Adipocyte (in vitro differentiated cells): Measurements from ENCODE around the gene MTLN.
"Not testable (repeated sequence)": the region's sequence is repeated elsewhere in the genome, so short reads cannot be mapped to it uniquely, and the experiment has no call there.

ENCODE experiments used
- DNase-seq: peaks from one replicate; pipeline ENCODE4 v3.0.0-alpha.2; 2015; ENCODE audit warnings: low read depth
- H3K27me3 ChIP-seq: replicated peaks from 2 replicates; pipeline ENCODE4 v1.7.0; 2013; ENCODE audit warnings: mild to moderate bottlenecking, low read length, moderate library complexity; ENCODE audit not compliant: control insufficient read depth, insufficient read depth
- H3K36me3 ChIP-seq: 2 replicates; pipeline ENCODE4 v1.7.0; 2013; ENCODE audit warnings: low read length, mild to moderate bottlenecking, moderate library complexity; ENCODE audit not compliant: control insufficient read depth, insufficient read depth, severe bottlenecking
- H3K4me1 ChIP-seq: 2 replicates; pipeline ENCODE4 v1.7.0; 2013; ENCODE audit warnings: mild to moderate bottlenecking, low read length, moderate library complexity; ENCODE audit not compliant: control insufficient read depth, insufficient read depth
- H3K4me3 ChIP-seq: 2 replicates; pipeline ENCODE4 v1.7.0; 2013; ENCODE audit warnings: mild to moderate bottlenecking, low read length, moderate library complexity
- H3K9ac ChIP-seq: 2 replicates; pipeline ENCODE4 v1.7.0; 2013; ENCODE audit warnings: mild to moderate bottlenecking, low read length, moderate library complexity
- H3K9me3 ChIP-seq: 2 replicates; pipeline ENCODE4 v1.7.0; 2013; ENCODE audit warnings: mild to moderate bottlenecking, low read length, moderate library complexity; ENCODE audit not compliant: control insufficient read depth

MTLN gene, protein sequence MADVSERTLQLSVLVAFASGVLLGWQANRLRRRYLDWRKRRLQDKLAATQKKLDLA

DNA sequence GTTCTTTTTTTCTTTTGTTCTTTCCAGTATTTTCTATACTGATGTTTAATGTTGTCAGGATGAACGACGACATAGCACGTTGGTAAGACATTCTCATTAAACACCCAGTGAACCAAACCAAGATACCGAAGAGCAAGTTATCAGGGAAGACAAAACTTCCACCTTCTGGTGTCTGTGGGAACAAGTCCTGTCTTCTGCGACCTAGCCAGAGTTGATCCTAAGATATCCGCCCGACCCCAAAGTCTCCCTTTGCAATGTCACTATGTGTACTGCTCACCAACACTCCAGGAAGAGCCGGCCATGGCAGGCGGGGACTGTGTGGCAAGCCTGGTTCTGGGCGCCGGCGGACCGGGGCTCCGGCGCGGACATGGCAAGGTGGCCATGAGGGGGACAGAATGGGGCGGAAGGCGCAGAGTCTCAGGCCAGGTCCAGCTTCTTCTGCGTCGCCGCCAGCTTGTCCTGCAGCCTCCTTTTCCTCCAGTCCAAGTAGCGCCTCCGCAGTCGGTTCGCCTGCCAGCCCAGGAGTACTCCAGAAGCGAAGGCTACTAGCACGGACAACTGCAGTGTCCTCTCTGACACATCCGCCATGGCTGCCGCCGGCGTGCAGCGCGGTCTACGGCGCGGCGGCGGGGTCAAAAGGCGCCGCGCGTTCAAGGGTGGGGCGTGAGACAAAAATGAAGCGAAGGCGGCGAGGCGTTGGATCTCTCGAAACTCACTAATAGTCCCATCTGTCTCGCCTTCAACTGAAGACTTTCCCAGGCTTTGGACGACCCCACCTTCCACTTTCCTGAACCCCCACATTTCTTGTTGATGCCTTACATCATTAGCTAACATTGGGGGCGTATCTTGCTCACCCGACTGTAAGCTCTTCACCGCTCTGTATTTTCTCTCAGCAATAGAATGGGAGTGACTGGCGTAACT is at the start of gene MTLN:
Gene MTLN (minus strand): TSS at position 610 of the 921 bp plus-strand sequence. CDS start 22 bp downstream, at position 588.
- no peaks in the 10 kb centered on the region for H3K9me3 ChIP-seq
- DNase-seq = peak; percentile 84
- peak within 1 kb of the TSS; percentile 93 for H3K9ac ChIP-seq
- no peaks in the 10 kb centered on the region for H3K27me3 ChIP-seq
- peaks cover 11% of the 10 kb centered on the region for H3K36me3 ChIP-seq
- H3K4me3 ChIP-seq = peak within 1 kb of the TSS; percentile 93
- H3K4me1 ChIP-seq = peaks cover 18% of the 10 kb centered on the region

DNA sequence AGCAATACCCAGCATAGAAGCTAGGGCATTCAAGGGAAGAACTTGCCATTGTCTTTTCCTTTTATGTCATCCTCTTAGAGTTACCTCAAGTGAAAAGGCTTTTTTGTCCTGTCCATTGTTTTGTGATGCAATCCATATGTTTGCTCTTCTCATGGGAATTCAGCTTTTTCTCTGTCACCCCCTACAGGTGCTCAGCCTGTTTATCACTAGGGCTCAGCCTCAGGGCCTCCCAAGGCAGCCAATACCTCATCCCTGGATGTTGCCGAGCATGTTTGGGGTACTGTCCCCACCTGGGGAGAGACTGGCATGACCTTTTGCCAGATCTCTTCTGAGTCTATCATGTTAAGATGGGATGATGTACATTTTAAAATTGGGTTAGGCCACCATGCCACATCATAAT is 49.6 kb upstream of the MTLN start:
- H3K4me1 ChIP-seq, H3K36me3 ChIP-seq, H3K27me3 ChIP-seq, H3K9ac ChIP-seq, H3K9me3 ChIP-seq, H3K4me3 ChIP-seq, DNase-seq: not testable (repeated sequence)

DNA sequence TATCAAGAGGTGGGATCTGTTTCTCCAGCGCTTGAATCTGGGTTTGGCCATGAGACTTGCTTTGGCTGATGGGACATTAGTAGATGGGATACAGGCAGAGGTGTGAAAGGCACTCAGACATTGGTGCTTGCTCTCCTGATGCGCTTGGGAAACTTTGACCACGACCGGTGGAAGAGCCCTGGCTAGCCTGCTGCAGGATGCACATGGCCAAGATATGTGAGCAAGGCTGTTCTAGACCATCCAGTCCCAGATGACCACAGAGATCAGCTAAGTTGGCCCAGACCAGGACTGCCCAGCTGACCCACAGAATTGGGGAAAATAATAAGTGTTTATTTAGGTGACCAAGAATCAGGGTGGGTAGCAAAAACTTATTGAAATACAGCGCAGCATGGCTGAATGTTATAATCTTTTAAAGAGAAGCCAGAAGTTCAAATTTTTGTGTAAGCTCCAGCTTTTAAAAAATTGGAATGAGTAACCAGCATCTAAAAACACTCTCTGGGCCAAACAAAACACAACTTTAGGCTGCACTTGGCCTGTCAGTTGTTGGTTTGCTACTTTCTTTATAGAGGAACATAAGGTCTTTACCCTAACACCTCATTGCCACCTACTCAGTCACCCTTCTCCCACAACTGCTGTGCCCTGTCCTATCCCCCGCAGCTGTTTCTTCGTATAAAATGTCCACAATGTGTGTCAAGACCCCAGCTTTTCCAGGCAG is 35.9 kb upstream of the MTLN start:
- H3K9ac ChIP-seq, H3K4me3 ChIP-seq, H3K27me3 ChIP-seq, DNase-seq, H3K4me1 ChIP-seq, H3K36me3 ChIP-seq, H3K9me3 ChIP-seq: not testable (repeated sequence)

DNA sequence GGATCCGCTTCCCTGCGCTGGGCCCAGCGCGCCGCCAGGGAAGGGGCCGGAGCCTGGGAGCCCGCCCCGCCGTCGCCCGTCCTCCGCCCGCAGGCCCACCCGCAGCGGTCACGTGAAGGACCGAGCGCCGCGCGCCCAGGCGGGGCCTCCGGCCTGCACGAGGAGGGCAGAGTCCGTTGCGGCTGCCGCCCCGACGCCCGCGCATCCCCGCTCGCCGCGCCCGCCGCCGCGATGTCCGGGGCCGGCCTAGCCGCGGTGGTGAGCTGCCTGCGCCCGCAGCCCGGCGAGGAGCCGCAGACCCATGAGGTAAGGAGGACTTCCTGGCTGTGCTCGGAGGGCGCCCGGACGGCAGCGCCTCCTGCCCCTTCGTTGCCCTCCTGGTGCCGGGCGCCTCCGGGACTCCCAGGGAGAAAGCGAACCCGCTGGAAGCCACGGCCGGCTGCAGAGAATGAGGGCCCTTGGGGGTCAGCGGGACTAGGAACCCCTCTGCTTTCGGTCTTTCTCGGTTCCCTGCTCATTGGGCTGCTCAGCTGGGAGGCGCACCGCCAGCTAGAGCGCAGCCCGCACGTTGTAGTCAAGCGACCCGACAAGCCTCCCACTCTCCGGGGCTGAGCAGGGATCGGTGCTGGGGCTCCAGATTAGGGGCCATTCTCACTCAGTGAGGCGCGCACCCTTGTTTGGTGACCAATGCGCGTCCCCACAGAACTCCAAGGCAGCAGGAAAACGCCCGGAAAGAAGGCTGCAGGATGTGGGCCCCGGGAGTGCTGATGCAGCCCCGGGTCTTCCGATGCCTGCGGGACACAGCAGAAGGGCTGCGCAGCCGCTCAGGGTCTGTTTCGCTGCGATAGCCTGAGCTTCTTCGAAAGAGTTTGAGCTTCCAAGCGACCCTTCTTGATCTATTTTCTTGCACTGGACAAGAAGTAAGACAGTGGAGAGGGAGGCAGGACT is 33.4 kb upstream of the MTLN start:
- DNase-seq, H3K4me1 ChIP-seq, H3K9ac ChIP-seq: not testable (repeated sequence)

DNA sequence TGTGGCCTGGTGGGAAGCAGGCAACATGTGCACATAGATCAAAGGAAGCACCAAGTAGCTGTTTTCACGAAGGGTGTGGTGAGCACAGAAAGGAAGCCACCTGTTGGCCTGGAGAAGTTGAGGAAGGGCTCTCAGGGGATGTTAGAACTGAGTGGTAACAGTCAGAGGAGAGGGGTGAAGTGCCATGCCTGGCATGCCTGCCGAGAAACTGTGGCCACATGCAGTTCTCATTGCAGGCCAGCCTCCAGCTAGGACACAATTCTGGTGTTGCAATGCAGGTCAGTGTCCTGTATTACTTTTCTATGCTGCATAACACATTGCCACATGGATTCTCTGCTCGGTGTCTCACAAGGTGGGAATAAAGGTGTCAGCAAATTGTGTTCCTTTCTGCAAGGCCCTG is 30.9 kb upstream of the MTLN start:
- H3K4me1 ChIP-seq, H3K36me3 ChIP-seq, DNase-seq, H3K9me3 ChIP-seq, H3K27me3 ChIP-seq, H3K4me3 ChIP-seq, H3K9ac ChIP-seq: not testable (repeated sequence)

More for the DNA sequence above, 33.4 kb upstream of the MTLN start:
- H3K27me3 ChIP-seq, H3K4me3 ChIP-seq, H3K36me3 ChIP-seq, H3K9me3 ChIP-seq: not testable (repeated sequence)

DNA sequence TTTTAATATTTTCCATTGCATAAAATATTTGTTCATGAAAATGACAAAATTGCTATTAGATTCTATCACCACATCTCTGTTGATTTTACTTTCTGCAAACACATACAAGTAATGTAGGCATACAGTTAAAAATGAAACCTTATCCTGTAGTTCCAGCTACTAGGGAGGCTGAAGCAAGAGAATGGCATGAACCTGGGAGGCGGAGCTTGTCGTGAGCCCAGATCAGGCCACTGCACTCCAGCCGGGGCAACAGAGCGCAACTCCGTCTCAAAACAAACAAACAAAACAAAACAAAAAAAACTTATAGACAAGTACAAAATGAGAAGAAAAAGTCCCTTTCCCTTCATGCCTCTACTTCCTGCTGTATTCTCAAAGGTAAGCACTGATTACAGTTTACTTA is 22.2 kb upstream of the MTLN start:
- not testable (repeated sequence) for DNase-seq

DNA sequence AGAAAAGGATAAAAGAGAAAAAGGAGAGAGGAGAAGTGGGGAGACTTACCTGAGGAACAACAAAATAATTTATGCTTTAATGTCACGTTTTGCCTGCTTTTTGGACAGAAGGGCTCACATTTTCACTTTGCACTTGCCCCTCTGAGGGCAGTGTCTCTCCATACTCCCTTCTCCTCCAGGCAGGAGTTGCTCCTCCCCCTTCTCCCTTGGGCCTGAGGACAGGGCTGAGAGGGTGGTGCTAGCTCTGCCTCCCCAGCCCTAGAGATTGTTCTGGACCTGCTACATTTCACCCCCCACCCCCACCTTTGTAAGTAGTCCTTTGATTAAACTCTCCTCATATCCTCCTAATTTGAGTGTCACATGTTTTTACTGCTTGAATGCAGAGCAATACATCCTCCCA is 17.5 kb upstream of the MTLN start:
- not testable (repeated sequence) for H3K9ac ChIP-seq, H3K36me3 ChIP-seq, H3K4me3 ChIP-seq, H3K4me1 ChIP-seq, DNase-seq, H3K27me3 ChIP-seq, H3K9me3 ChIP-seq

More for the DNA sequence above, 22.2 kb upstream of the MTLN start:
- H3K4me3 ChIP-seq, H3K27me3 ChIP-seq, H3K9ac ChIP-seq, H3K4me1 ChIP-seq, H3K36me3 ChIP-seq, H3K9me3 ChIP-seq: not testable (repeated sequence)

DNA sequence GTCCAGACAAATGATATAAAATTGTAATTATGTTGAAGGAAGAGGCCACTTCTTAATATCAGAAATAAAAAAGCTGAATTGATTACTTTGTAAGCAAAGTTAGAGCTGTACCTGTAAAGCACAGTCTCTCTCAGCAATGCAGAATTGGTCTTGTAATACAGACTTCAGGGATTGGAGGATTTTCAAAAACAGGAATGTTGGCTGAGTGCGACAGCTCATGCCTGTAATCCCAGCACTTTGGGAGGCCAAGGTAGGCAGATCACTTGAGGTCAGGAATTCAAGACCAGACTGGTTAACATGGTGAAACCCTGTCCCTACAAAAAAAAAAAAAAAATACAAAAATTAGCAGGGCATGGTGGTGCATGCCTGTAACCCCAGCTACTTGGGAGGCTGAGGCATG is 10.3 kb upstream of the MTLN start:
- H3K9me3 ChIP-seq, H3K4me3 ChIP-seq, DNase-seq, H3K36me3 ChIP-seq, H3K9ac ChIP-seq: not testable (repeated sequence)
- peaks cover 10% of the 10 kb centered on the region for H3K4me1 ChIP-seq
- H3K27me3 ChIP-seq = peaks cover 23% of the 10 kb centered on the region

DNA sequence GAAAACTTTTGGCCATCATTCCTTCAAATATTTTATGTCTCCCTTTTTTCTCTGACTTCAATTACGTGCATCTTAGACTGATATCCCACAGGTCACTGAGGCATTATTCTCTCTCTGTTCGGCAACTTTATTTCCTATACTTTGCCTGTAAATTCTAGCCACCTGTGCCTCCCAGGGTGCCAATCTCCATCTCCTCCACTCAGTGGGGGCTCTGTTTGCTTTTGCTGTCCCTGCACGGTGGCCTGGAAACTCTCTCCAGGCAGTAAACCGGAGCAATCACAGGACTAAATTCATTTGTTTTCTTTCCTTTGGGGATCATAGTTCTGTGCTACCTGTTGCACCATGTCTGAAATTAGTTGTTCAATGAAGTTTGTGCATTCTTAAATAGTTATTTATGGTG is 9.6 kb upstream of the MTLN start:
- peaks cover 22% of the 10 kb centered on the region for H3K27me3 ChIP-seq
- DNase-seq = no peak
- peaks cover 15% of the 10 kb centered on the region for H3K4me1 ChIP-seq
- no peak overlapping the region for H3K9ac ChIP-seq
- no peaks in the 10 kb centered on the region for H3K36me3 ChIP-seq
- no peak overlapping the region for H3K4me3 ChIP-seq
- H3K9me3 ChIP-seq = no peaks in the 10 kb centered on the region

DNA sequence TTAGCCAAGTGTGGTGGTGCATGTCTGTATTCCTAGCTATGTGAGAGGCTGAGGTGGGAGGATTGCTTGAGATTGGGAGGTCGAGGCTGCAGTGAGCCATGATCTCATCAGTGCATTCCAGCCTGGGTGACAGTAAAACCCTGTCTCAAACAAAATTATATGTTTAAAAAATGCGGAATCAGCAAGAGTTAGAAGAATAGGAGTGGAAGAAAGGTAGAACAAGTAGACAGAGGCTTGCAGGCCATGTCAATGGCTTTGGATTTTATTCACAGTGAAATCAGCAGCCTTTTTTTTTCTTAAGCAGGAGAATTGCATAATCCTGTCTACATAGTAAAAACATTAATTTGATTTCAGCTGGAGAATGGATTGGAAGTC is 7.8 kb upstream of the MTLN start:
- H3K27me3 ChIP-seq = peaks cover 19% of the 10 kb centered on the region
- no peak for DNase-seq
- no peak overlapping the region for H3K4me3 ChIP-seq
- H3K4me1 ChIP-seq = peaks cover 22% of the 10 kb centered on the region
- H3K36me3 ChIP-seq = no peaks in the 10 kb centered on the region
- H3K9ac ChIP-seq = no peak overlapping the region
- no peaks in the 10 kb centered on the region for H3K9me3 ChIP-seq
